Endothelial cell of umbilical vein (primary cell): ENCODE results near the gene RASAL2. TPM values are rescaled to one million over a fixed set of nuclear protein-coding genes. Genes with fewer than 3 reads are reported as not detected.

ENCODE experiments used
- BruUV-seq: library from RNA; stranded (reverse); fragments of 400-500 nt; replicated peaks from 2 replicates; lab custom pipeline; 2021; lab: Mats Ljungman, UMichigan
- CTCF ChIA-PET: fragments of 300-600, 350-600 bp; sonication (Branson Sonifier 250); formaldehyde crosslinking; loops from one replicate; lab custom pipeline; 2021; ENCODE audit warnings: antibody characterized with exemption, inconsistent platforms; lab: Charles Lee
- POLR2A ChIA-PET: fragments of 300-600, 350-600 bp; sonication (Branson Sonifier 250); formaldehyde crosslinking; loops from one replicate; lab custom pipeline; 2021; ENCODE audit warnings: antibody characterized with exemption, inconsistent platforms; lab: Charles Lee
- DNase-seq: peaks from one replicate; pipeline ENCODE4 v3.0.0-alpha.2; 2011; ENCODE audit warnings: low read depth, low spot score
- FAIRE-seq: peaks from 2 replicates; lab custom pipeline; 2011; peaks lifted over from hg19 to GRCh38; lab: Jason Lieb, UNC
- H2AFZ ChIP-seq: 2 replicates; pipeline ENCODE4 v1.6.0; 2012; ENCODE audit warnings: low read depth, low read length, control low read depth, inconsistent platforms
- H3K27ac ChIP-seq: 2 replicates; pipeline ENCODE4 v1.5.1; 2011; ENCODE audit warnings: low read depth, mild to moderate bottlenecking, control low read depth, low read length, moderate library complexity; ENCODE audit not compliant: insufficient read depth
- H3K27me3 ChIP-seq, 2 experiments: 2 replicates each; pipeline versions ENCODE4 v1.6.0 to v1.6.1; 2011; ENCODE audit warnings: low read length in 2 of 2, mixed read lengths in 1 of 2; ENCODE audit not compliant: control insufficient read depth in 2 of 2, insufficient read depth in 2 of 2
- H3K36me3 ChIP-seq, 2 experiments: 2 replicates in 1 of 2; 3 replicates in 1 of 2; pipeline ENCODE4 v1.5.1; 2011; ENCODE audit warnings: low read length in 2 of 2, mild to moderate bottlenecking in 1 of 2, moderate library complexity in 1 of 2; ENCODE audit not compliant: control insufficient read depth in 2 of 2, insufficient read depth in 2 of 2; ENCODE audit errors: extremely low read depth in 1 of 2
- H3K4me1 ChIP-seq: 3 replicates; pipeline ENCODE4 v1.5.1; 2011; ENCODE audit warnings: mild to moderate bottlenecking, low read length; ENCODE audit not compliant: control insufficient read depth, insufficient read depth; ENCODE audit errors: extremely low read depth
- H3K4me2 ChIP-seq: 2 replicates; pipeline ENCODE4 v1.6.1; 2011; ENCODE audit warnings: low read length, control low read depth, mixed read lengths; ENCODE audit not compliant: insufficient read depth
- H3K4me3 ChIP-seq, 3 experiments: fragments of 200-600 bp in 1 of 3; sonication (generic), shearing (Covaris generic) in 1 of 3; replicated peaks in 1 of 3; 2 replicates each; pipeline ENCODE4 v1.5.1; 2011 to 2016; ENCODE audit warnings: control low read depth in 3 of 3, low read length in 3 of 3, mild to moderate bottlenecking in 2 of 3, inconsistent platforms in 1 of 3, low read depth in 1 of 3, moderate library complexity in 1 of 3; ENCODE audit not compliant: insufficient read depth in 1 of 3
- H3K79me2 ChIP-seq: 2 replicates; pipeline ENCODE4 v1.6.0; 2012; ENCODE audit warnings: low read length, inconsistent platforms; ENCODE audit not compliant: control insufficient read depth, insufficient read depth
- H3K9ac ChIP-seq: replicated peaks from 2 replicates; pipeline ENCODE3; 2011; ENCODE audit warnings: low read length, control low read depth; ENCODE audit not compliant: insufficient read depth; ENCODE audit errors: extremely low read depth
- H3K9me1 ChIP-seq: replicated peaks from 3 replicates; pipeline ENCODE4 v1.6.0; 2011; ENCODE audit warnings: mild to moderate bottlenecking, low read length; ENCODE audit not compliant: control insufficient read depth, insufficient read depth; ENCODE audit errors: extremely low read depth
- H3K9me3 ChIP-seq: replicated peaks from 2 replicates; pipeline ENCODE4 v1.5.1; 2012; ENCODE audit warnings: low read length, inconsistent platforms; ENCODE audit not compliant: control insufficient read depth, insufficient read depth
- H4K20me1 ChIP-seq: replicated peaks from 2 replicates; pipeline ENCODE3; 2011; ENCODE audit warnings: mild to moderate bottlenecking, low read length; ENCODE audit not compliant: control insufficient read depth, insufficient read depth; ENCODE audit errors: extremely low read depth
- FOS ChIP-seq: IDR thresholded peaks from 2 replicates; pipeline ENCODE4 v1.6.1; 2011; ENCODE audit warnings: mild to moderate bottlenecking, low read length, moderate library complexity, borderline replicate concordance; ENCODE audit not compliant: insufficient read depth
- GATA2 ChIP-seq: IDR thresholded peaks from 2 replicates; pipeline ENCODE4 v1.7.0; 2011; ENCODE audit warnings: low read depth, mild to moderate bottlenecking, moderate library complexity, mixed read lengths, low read length; ENCODE audit not compliant: insufficient read length, insufficient read depth
- JUN ChIP-seq: IDR thresholded peaks from 2 replicates; pipeline ENCODE4 v1.6.1; 2011; ENCODE audit warnings: borderline replicate concordance, low read depth; ENCODE audit not compliant: insufficient read length, insufficient read depth
- MYC ChIP-seq: IDR thresholded peaks from one replicate; pipeline ENCODE4 v1.6.1; 2011; ENCODE audit warnings: mild to moderate bottlenecking, low read depth, low read length
- POLR2AphosphoS5 ChIP-seq: IDR thresholded peaks from 2 replicates; pipeline ENCODE4 v1.6.1; 2012; ENCODE audit warnings: low read depth, mild to moderate bottlenecking, control low read depth, low read length, moderate library complexity; ENCODE audit not compliant: insufficient read depth
- dilution Hi-C: fragments of 300-500 bp; cut with MboI; formaldehyde crosslinking; loops from one replicate; pipeline ENCODE4 v1.15.0; 2019; ENCODE audit warnings: low sequenced_read_pairs; ENCODE audit not compliant: extremely low pct_ligation_motif_present
- intact Hi-C: fragments of 100-400 bp; cut with micrococcal nuclease; formaldehyde crosslinking; loops from one replicate; pipeline ENCODE4 v1.10.0; 2022
- polyA plus RNA-seq, 4 experiments: library from polyadenylated mRNA; depleted of rRNA in 3 of 4; stranded (reverse) in 3 of 4; unstranded in 1 of 4; fragments of >200 nt; gene quantifications; 2 replicates each; pipeline versions ENCODE4 v1.2.1 to v1.2.3, GENCODE V29; 2011 to 2012; ENCODE audit warnings: missing spikeins in 1 of 4
- total RNA-seq: library from RNA; stranded (reverse); gene quantifications from 2 replicates; pipeline ENCODE4 v1.2.3, GENCODE V29; 2021

Gene RASAL2
- total and polyA plus RNA-seq, 2 donors (not counting 3 experiments of a cell fraction or from before 2014, with no cell fraction given), result 12.5 to 15.5 TPM

DNA sequence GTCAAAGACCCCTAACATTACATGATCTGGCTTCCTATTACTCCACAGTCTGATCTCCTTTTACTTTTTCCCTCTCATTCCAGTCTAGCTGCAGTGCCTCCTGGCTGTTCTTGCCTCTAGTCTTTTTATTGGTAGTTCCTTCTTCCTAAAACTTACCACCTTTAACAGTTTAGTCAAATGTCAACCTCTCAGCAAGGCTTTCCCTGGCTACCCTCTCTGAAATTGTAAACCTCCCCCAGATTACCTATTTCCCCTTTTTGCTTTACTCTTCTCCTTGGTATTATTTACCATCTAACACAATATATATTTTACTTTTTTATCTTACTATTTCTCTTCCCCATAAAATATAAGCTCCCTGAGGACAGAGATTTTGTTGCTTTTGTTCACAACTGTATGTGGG lies 273.2 kb downstream of the RASAL2 start:
- dilution Hi-C loops (no loop called here), intact Hi-C loops (no loop called here)
- Histone ChIP-seq H3K9me1 (no peaks in the 10 kb centered on the region), H3K79me2 (no peaks in the 10 kb centered on the region), H4K20me1 (no peaks in the 10 kb centered on the region), H2AFZ (no peak overlapping the region), H3K27me3 (no peaks in the 10 kb centered on the region), H3K36me3 (no peaks in the 10 kb centered on the region), H3K4me3 (no peak overlapping the region), H3K4me2 (no peak overlapping the region), H3K9ac (no peak overlapping the region), H3K9me3 (no peaks in the 10 kb centered on the region), H3K27ac (no peak overlapping the region), H3K4me1 (peaks cover 8% of the 10 kb centered on the region)
- TF ChIP-seq FOS (no peak), POLR2AphosphoS5 (no peak)
- CTCF ChIA-PET, result interaction anchor here (1.4 kb wide), 1 partner anchor 17 kb away, joined by 8 read pairs; no protein-coding TSS in a partner anchor
- no TSS peak for BruUV-seq
- DNase-seq (no peak), FAIRE-seq (no peak)
- POLR2A ChIA-PET, result no interaction called here

DNA sequence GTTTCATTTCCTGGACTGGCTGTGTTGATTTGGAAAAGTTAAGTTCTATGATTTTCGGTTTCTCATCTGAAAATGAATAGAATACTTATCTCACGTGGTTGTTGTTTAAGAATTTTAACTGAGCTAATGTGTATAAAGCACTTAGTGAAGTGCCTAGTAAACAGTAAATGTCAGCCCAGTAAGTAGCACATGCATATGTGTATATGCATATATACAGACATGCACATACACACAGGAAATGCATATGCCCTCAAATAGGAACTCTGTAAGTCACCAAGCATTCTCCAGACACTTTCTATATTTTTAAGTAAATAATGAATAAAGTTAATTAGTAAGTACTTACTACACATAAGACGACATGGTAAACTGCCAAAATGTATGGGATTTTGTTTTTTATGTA lies 274.3 kb downstream of the RASAL2 start:
- intact Hi-C loops (no loop called here), dilution Hi-C loops (no loop called here)
- Histone ChIP-seq H3K27ac (no peak overlapping the region), H3K36me3 (no peaks in the 10 kb centered on the region), H3K9me1 (no peaks in the 10 kb centered on the region), H3K9ac (no peak overlapping the region), H3K79me2 (no peaks in the 10 kb centered on the region), H4K20me1 (no peaks in the 10 kb centered on the region), H3K4me3 (no peak overlapping the region), H3K27me3 (no peaks in the 10 kb centered on the region), H3K4me2 (no peak overlapping the region), H3K4me1 (peaks cover 8% of the 10 kb centered on the region), H3K9me3 (no peaks in the 10 kb centered on the region), H2AFZ (no peak overlapping the region)
- CTCF ChIA-PET, result no interaction called here
- FAIRE-seq, result no peak
- no peak for TF ChIP-seq JUN
- no peak for TF ChIP-seq MYC
- TF ChIP-seq GATA2, result no peak
- DNase-seq, result no peak
- BruUV-seq, result no TSS peak
- POLR2A ChIA-PET, result no interaction called here
